Adrenal gland (tissue), 5 donors: ENCODE results near the gene CSHL1.

Experiments used
- POLR2A ChIP-seq, 2 donors: fragments of 450-650 bp; IDR thresholded peaks; one replicate each; pipeline ENCODE4 v1.6.1; 2017; ENCODE audit warnings: antibody characterized with exemption in 2 of 2, mild to moderate bottlenecking in 2 of 2, moderate library complexity in 1 of 2
- TF ChIP-seq, protein P1 (sequence below), 6 experiments: fragments of 450-650 bp in 4 of 6; fragments of 200-600 bp in 2 of 6; sonication (generic) in 1 of 6; IDR thresholded peaks; 1 replicate in 5 of 6; 2 replicates in 1 of 6; pipeline versions ENCODE4 v1.5.1 to v1.8.0; 2016 to 2021; ENCODE audit warnings: antibody characterized with exemption in 6 of 6, mild to moderate bottlenecking in 2 of 6, moderate library complexity in 1 of 6
- donor health status: DM: no; HTN: no; CAD: no.

DNA sequence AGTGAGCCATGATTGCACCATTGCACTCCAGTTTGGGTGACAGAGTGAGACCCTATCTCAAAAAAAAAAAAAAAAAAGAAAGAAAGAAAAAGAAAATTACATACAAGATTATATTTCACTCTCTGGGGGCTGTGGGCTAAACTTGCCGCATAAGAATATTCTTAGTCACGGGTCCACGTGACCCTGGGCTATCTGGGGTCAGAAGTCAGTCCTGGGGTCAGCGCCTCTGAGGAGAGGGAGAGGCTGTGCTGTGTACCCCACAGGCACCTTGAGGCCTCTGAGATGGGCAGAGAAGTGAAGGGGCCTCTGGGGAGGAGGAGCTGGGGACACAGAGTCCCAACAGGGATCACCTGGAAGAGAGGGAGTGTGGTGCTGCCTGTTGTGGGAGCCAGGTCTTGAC is 26.9 kb upstream of the CSHL1 start:
- TF ChIP-seq, protein P1, sequence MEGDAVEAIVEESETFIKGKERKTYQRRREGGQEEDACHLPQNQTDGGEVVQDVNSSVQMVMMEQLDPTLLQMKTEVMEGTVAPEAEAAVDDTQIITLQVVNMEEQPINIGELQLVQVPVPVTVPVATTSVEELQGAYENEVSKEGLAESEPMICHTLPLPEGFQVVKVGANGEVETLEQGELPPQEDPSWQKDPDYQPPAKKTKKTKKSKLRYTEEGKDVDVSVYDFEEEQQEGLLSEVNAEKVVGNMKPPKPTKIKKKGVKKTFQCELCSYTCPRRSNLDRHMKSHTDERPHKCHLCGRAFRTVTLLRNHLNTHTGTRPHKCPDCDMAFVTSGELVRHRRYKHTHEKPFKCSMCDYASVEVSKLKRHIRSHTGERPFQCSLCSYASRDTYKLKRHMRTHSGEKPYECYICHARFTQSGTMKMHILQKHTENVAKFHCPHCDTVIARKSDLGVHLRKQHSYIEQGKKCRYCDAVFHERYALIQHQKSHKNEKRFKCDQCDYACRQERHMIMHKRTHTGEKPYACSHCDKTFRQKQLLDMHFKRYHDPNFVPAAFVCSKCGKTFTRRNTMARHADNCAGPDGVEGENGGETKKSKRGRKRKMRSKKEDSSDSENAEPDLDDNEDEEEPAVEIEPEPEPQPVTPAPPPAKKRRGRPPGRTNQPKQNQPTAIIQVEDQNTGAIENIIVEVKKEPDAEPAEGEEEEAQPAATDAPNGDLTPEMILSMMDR (IDR thresholded peaks at IDR 0.05), result no peak
- no peak for TF ChIP-seq POLR2A (IDR thresholded peaks at IDR 0.05)
